Subcutaneous abdominal adipose tissue (tissue), 5 donors: Measurements from ENCODE around the gene HERPUD1.

Experiments used
- H3K27ac ChIP-seq: one replicate; pipeline ENCODE4 v1.7.0; 2013; ENCODE audit warnings: low read depth, mild to moderate bottlenecking, inconsistent platforms, low read length, moderate library complexity
- H3K27me3 ChIP-seq, 5 donors: one replicate each; pipeline ENCODE4 v1.7.0; 2013; ENCODE audit warnings: low read length in 5 of 5, inconsistent platforms in 1 of 5; ENCODE audit not compliant: control insufficient read depth in 5 of 5, insufficient read depth in 4 of 5
- H3K36me3 ChIP-seq, 5 donors: one replicate each; pipeline ENCODE4 v1.7.0; 2013; ENCODE audit warnings: low read length in 5 of 5; ENCODE audit not compliant: control insufficient read depth in 5 of 5, insufficient read depth in 5 of 5
- H3K4me1 ChIP-seq, 5 donors: one replicate each; pipeline ENCODE4 v1.7.0; 2013; ENCODE audit warnings: low read length in 5 of 5, mild to moderate bottlenecking in 3 of 5, moderate library complexity in 1 of 5; ENCODE audit not compliant: control insufficient read depth in 5 of 5, insufficient read depth in 5 of 5
- H3K4me3 ChIP-seq, 5 donors: one replicate each; pipeline ENCODE4 v1.7.0; 2013; ENCODE audit warnings: low read length in 5 of 5, low read depth in 1 of 5
- H3K9ac ChIP-seq, 5 donors: one replicate each; pipeline ENCODE4 v1.7.0; 2013; ENCODE audit warnings: low read length in 5 of 5, mild to moderate bottlenecking in 4 of 5, moderate library complexity in 3 of 5
- H3K9me3 ChIP-seq, 5 donors: one replicate each; pipeline ENCODE4 v1.7.0; 2013; ENCODE audit warnings: low read length in 5 of 5; ENCODE audit not compliant: control insufficient read depth in 5 of 5
- donor health status: healthy.
- donor health status: healthy.
- donor health status: healthy.
- donor health status: healthy.
- donor health status: healthy.

Gene HERPUD1

GRCh38 chr16:56935201-56935600, 3.3 kb downstream of the HERPUD1 start:
- no peaks in the 10 kb centered on the region for H3K27me3 ChIP-seq
- H3K4me3 ChIP-seq, result peak overlapping the region; percentile 13 to 100 (median 97)
- peak overlapping the region in 4 of 5 donors; percentile 21 to 98 (median 51) for H3K9ac ChIP-seq
- peaks cover 5 to 55% (median 43%) of the 10 kb centered on the region in 5 donors for H3K4me1 ChIP-seq
- peaks cover 38 to 54% (median 50%) of the 10 kb centered on the region in 5 donors for H3K36me3 ChIP-seq
- no peak overlapping the region for H3K27ac ChIP-seq
- no peaks in the 10 kb centered on the region for H3K9me3 ChIP-seq

- H3K4me1 ChIP-seq, result peaks cover 5 to 51% (median 47%) of the 10 kb centered on the region in 5 donors
Observed at GRCh38 chr16:56936491-56936890, 4.5 kb downstream of the HERPUD1 start.

GRCh38 chr16:56936950-56937349, 5.0 kb downstream of the HERPUD1 start:
- Histone ChIP-seq H3K9ac (no peak overlapping the region), H3K27me3 (no peaks in the 10 kb centered on the region), H3K4me3 (no peak overlapping the region), H3K36me3 (peaks cover 49 to 70% (median 66%) of the 10 kb centered on the region in 5 donors), H3K4me1 (peaks cover 5 to 49% (median 45%) of the 10 kb centered on the region in 5 donors), H3K27ac (no peak overlapping the region), H3K9me3 (no peaks in the 10 kb centered on the region)

More at GRCh38 chr16:56936491-56936890, 4.5 kb downstream of the HERPUD1 start:
- H3K9ac ChIP-seq, result no peak overlapping the region
- H3K27me3 ChIP-seq, result no peaks in the 10 kb centered on the region
- no peaks in the 10 kb centered on the region for H3K9me3 ChIP-seq
- no peak overlapping the region for H3K27ac ChIP-seq
- H3K36me3 ChIP-seq, result peaks cover 45 to 66% (median 62%) of the 10 kb centered on the region in 5 donors
- no peak overlapping the region for H3K4me3 ChIP-seq

GRCh38 chr16:56938664-56939513, 6.9 kb downstream of the HERPUD1 start:
- Histone ChIP-seq H3K9me3 (no peaks in the 10 kb centered on the region), H3K4me1 (peaks cover 5 to 39% (median 34%) of the 10 kb centered on the region in 5 donors), H3K27me3 (no peaks in the 10 kb centered on the region), H3K9ac (no peak overlapping the region), H3K36me3 (peaks cover 60 to 90% (median 85%) of the 10 kb centered on the region in 5 donors), H3K27ac (no peak overlapping the region), H3K4me3 (no peak overlapping the region)

GRCh38 chr16:56939801-56940200, 7.9 kb downstream of the HERPUD1 start:
- no peak overlapping the region for H3K4me3 ChIP-seq
- no peak overlapping the region for H3K9ac ChIP-seq
- H3K4me1 ChIP-seq, result peaks cover 2 to 30% (median 25%) of the 10 kb centered on the region in 5 donors
- H3K9me3 ChIP-seq, result no peaks in the 10 kb centered on the region
- H3K36me3 ChIP-seq, result peaks cover 62 to 99% (median 95%) of the 10 kb centered on the region in 5 donors
- H3K27me3 ChIP-seq, result no peaks in the 10 kb centered on the region
- H3K27ac ChIP-seq, result no peak overlapping the region

- Histone ChIP-seq H3K4me1 (peaks cover 0 to 19% (median 17%) of the 10 kb centered on the region in 5 donors), H3K9me3 (no peaks in the 10 kb centered on the region), H3K27ac (no peak overlapping the region), H3K27me3 (no peaks in the 10 kb centered on the region), H3K36me3 (peaks cover 54 to 96% (median 95%) of the 10 kb centered on the region in 5 donors), H3K4me3 (no peak overlapping the region), H3K9ac (peak overlapping the region in 1 of 5 donors; percentile 59)
Observed at GRCh38 chr16:56941092-56941491, 9.2 kb downstream of the HERPUD1 start.

GRCh38 chr16:56941856-56942331, 10.0 kb downstream of the HERPUD1 start:
- no peak overlapping the region for H3K27ac ChIP-seq
- H3K9ac ChIP-seq, result no peak overlapping the region
- no peak overlapping the region for H3K4me3 ChIP-seq
- no peaks in the 10 kb centered on the region for H3K27me3 ChIP-seq
- H3K36me3 ChIP-seq, result peaks cover 46 to 95% (median 90%) of the 10 kb centered on the region in 5 donors
- peaks cover 0 to 17% (median 13%) of the 10 kb centered on the region in 5 donors for H3K4me1 ChIP-seq
- H3K9me3 ChIP-seq, result no peaks in the 10 kb centered on the region

- Histone ChIP-seq H3K9me3 (no peaks in the 10 kb centered on the region), H3K36me3 (peaks cover 31 to 87% (median 73%) of the 10 kb centered on the region in 5 donors), H3K27me3 (no peaks in the 10 kb centered on the region), H3K4me1 (peaks cover 2 to 19% (median 12%) of the 10 kb centered on the region in 5 donors), H3K27ac (peak overlapping the region; percentile 19), H3K4me3 (no peak overlapping the region), H3K9ac (no peak overlapping the region)
Observed at GRCh38 chr16:56943761-56944375, 11.9 kb downstream of the HERPUD1 start.

- H3K4me1 ChIP-seq, result peaks cover 2 to 17% (median 12%) of the 10 kb centered on the region in 5 donors
- H3K9me3 ChIP-seq, result no peaks in the 10 kb centered on the region
- H3K36me3 ChIP-seq, result peaks cover 26 to 73% (median 60%) of the 10 kb centered on the region in 5 donors
- H3K4me3 ChIP-seq, result no peak overlapping the region
- peak overlapping the region in 2 of 5 donors; percentile 7 to 31 for H3K9ac ChIP-seq
- peak overlapping the region; percentile 19 for H3K27ac ChIP-seq
- H3K27me3 ChIP-seq, result no peaks in the 10 kb centered on the region
Observed at GRCh38 chr16:56944954-56945839, 13.3 kb downstream of the HERPUD1 start.
